Measurements from ENCODE around the gene SELENOO. TPM values are rescaled to one million over a fixed set of nuclear protein-coding genes. Genes with fewer than 3 reads are reported as not detected.
A peak's percentile ranks its signal among the peaks of the same experiment; 100 is the strongest.

Gene SELENOO
- total and polyA plus RNA-seq, 2 of the 13 experiments (the other 11 are each of a cell fraction or from before 2014, with no cell fraction given) = 14.4 to 19.0 TPM

- POLR2A ChIA-PET = interaction anchor here (0.7 to 1.2 kb wide), 2 partner anchors 23 to 36 kb away, joined by 3 to 4 read pairs; no protein-coding TSS in a partner anchor
- H3K4me2 ChIP-seq (ENCODE audit: low read depth, low read length) = peak overlapping the region; percentile 86
- no peaks in the 10 kb centered on the region for H3K36me3 ChIP-seq (replicated peaks in 1 of 2; ENCODE audit: control insufficient read depth in 1 of 2, insufficient read depth in 2 of 2, low read length in 2 of 2)
- H4K20me1 ChIP-seq (ENCODE audit: insufficient read depth, low read length) = peaks cover 2% of the 10 kb centered on the region; the same call in 1 of the 2 replicates
- 47% methylated on average over 18 of the region's 19 CpGs for WGBS (ENCODE audit: low lambda C conversion rate)
- peak overlapping the region; percentile 47 to 67 (median 50); a peak in 5 of 6 replicates for H3K4me3 ChIP-seq (replicated peaks in 1 of 3; ENCODE audit: insufficient read depth in 1 of 3, low read depth in 2 of 3, low read length in 3 of 3)
- intact Hi-C loops (cut with micrococcal nuclease; ENCODE audit: unreplicated experiment) = no loop called here
- peak; percentile 2; the same call in 1 of the 3 replicates for ATAC-seq
- no peak overlapping the region for H3K9ac ChIP-seq (ENCODE audit: insufficient read depth, low read depth, low read length)
- H3K4me1 ChIP-seq (ENCODE audit: insufficient read depth, low read length) = peaks cover 40% of the 10 kb centered on the region
- FAIRE-seq = no peak
- in situ Hi-C loops (cut with HindIII; ENCODE audit: extremely low pct_ligation_motif_present, low pct_unique_long_range_greater_than_20kb) = no loop called here
- CTCF ChIA-PET (ENCODE audit: low intra/inter-chr PET ratio, low total read pairs) = no interaction called here
- H3K79me2 ChIP-seq (ENCODE audit: insufficient read depth, low read length) = peaks cover 12% of the 10 kb centered on the region
- H2AFZ ChIP-seq (ENCODE audit: low read length) = no peak overlapping the region
- no peak overlapping the region for H3K27ac ChIP-seq (ENCODE audit: extremely low read length, insufficient read depth, low read length)
- no TSS peak for BruUV-seq (replicated peaks)
- DNase-seq (ENCODE audit: low spot score) = no peak
- no peaks in the 10 kb centered on the region for H3K9me3 ChIP-seq (ENCODE audit: low read length)
- no peaks in the 10 kb centered on the region; a peak in 1 of 5 replicates for H3K27me3 ChIP-seq (ENCODE audit: control insufficient read depth in 1 of 2, insufficient read depth in 2 of 2, low read length in 2 of 2)
- no peak for TF ChIP-seq ZNF33B (CRISPR knock-in tag; IDR thresholded peaks at IDR 0.05)
- TF ChIP-seq CERS6 (CRISPR knock-in tag; IDR thresholded peaks at IDR 0.05) = no peak
- TF ChIP-seq KDM5B (CRISPR knock-in tag; IDR thresholded peaks at IDR 0.05; ENCODE audit: borderline replicate concordance) = peak; percentile 15; the same call in 1 of the 2 replicates
- no peak for TF ChIP-seq GZF1 (CRISPR knock-in tag; IDR thresholded peaks at IDR 0.05)
- no peak for TF ChIP-seq MAZ (IDR thresholded peaks at IDR 0.05; ENCODE audit: borderline replicate concordance, low read depth, low read length)
- TF ChIP-seq MAZ (CRISPR knock-in tag; IDR thresholded peaks at IDR 0.05; ENCODE audit: low read depth) = peak; percentile 47; the same call in 1 of the 2 replicates
- TF ChIP-seq SCMH1 (CRISPR knock-in tag; IDR thresholded peaks at IDR 0.05; ENCODE audit: borderline replicate concordance) = no peak
- no peak for TF ChIP-seq TBX3 (IDR thresholded peaks at IDR 0.05; ENCODE audit: borderline replicate concordance)
- no peak for TF ChIP-seq CTCF (CRISPR knock-in tag; IDR thresholded peaks at IDR 0.05)
- TF ChIP-seq ATF3 (CRISPR knock-in tag; IDR thresholded peaks at IDR 0.05) = no peak
- no peak for TF ChIP-seq ZNF598 (CRISPR knock-in tag; IDR thresholded peaks at IDR 0.05; ENCODE audit: borderline replicate concordance)
- no peak for TF ChIP-seq ATF2 (CRISPR knock-in tag; IDR thresholded peaks at IDR 0.05)
- no peak for TF ChIP-seq ZNF362 (CRISPR knock-in tag; IDR thresholded peaks at IDR 0.05; ENCODE audit: borderline replicate concordance)
- 0 out of 2 replicates have a peak, but pooled peaks have one; percentile 8 for TF ChIP-seq MXD1 (CRISPR knock-in tag; IDR thresholded peaks at IDR 0.05)
- no peak for TF ChIP-seq ZNF282 (IDR thresholded peaks at IDR 0.05; ENCODE audit: partially characterized antibody)
- TF ChIP-seq MTA3 (CRISPR knock-in tag; IDR thresholded peaks at IDR 0.05) = no peak
Measured at GRCh38 chr22:50183141-50183971, 17.5 kb upstream of the SELENOO start.

Measured in HepG2 (cell line).